GM18507 (cell line): ENCODE results near the gene ORMDL1.

Source experiments
- DNase-seq: peaks from one replicate; pipeline ENCODE4 v3.0.0; 2011; ENCODE audit warnings: low read depth; ENCODE audit not compliant: insufficient read length; ENCODE audit errors: extremely low spot score
- FAIRE-seq: peaks from 2 replicates; lab custom pipeline; 2011; peaks lifted over from hg19 to GRCh38; lab: Jason Lieb, UNC

ORMDL1 gene

DNA sequence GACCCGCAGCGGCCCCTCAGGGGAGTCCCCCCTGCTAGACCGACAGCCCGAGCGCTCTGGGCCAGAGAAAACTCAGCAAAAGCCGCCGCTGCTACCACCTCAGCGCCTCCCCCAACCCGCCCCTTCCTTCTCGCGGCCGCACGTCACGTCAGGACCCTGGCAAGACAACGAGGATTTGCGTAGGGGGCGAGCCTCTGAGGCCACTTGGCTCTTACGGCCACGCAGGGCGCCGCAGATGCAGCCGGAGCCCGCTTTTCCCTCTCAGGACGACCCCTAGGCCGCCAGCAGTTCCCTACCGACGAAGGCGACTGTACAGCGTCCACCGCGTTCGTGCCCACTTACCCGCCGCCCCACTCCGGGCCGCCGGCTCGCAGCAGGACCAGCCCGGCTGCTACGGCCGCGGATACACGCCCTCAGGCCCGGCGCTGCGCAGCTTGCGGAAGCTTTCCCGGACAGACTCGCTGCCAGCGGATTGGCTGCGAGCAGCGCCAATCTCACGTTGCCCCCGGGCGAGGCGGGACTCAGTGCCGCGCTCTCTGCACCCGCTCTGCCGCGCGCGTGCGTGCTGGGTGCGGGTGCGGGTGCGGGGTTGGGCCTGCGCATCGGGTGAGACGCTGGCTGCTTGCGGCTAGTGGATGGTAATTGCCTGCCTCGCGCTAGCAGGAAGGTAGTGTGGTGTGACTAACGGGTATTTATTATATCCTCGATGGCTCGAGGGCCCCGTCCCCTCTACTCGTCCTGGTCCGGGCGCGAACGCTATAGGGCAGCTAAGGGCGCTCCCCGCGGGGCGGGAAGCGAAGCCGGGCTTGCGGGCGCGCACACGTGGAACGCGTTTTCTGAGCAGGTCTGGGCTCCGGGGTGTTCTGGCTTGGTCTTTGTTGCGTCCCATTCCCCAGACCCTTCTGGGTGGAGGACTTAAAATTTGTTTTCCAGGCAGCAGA, at the start of gene ORMDL1, which contains the start of gene PMS1:
Gene ORMDL1 (minus strand): TSS at position 413 of the 941 bp plus-strand sequence. CDS start 1,744 bp downstream, outside the sequence.
Gene PMS1 (plus strand): TSS at position 524 of the 941 bp plus-strand sequence. CDS start 7,360 bp downstream, outside the sequence.
- FAIRE-seq (peak; percentile 95), DNase-seq (peak; percentile 86)

- FAIRE-seq = no peak
- DNase-seq = no peak
Measured at GRCh38 chr2:189830510-189830909, 46.4 kb upstream of the ORMDL1 start.

- no peak for FAIRE-seq
- no peak for DNase-seq
Measured at GRCh38 chr2:189829102-189829833, 45.1 kb upstream of the ORMDL1 start.

- FAIRE-seq (no peak), DNase-seq (no peak)
Measured at GRCh38 chr2:189826039-189826438, 41.9 kb upstream of the ORMDL1 start.

DNA sequence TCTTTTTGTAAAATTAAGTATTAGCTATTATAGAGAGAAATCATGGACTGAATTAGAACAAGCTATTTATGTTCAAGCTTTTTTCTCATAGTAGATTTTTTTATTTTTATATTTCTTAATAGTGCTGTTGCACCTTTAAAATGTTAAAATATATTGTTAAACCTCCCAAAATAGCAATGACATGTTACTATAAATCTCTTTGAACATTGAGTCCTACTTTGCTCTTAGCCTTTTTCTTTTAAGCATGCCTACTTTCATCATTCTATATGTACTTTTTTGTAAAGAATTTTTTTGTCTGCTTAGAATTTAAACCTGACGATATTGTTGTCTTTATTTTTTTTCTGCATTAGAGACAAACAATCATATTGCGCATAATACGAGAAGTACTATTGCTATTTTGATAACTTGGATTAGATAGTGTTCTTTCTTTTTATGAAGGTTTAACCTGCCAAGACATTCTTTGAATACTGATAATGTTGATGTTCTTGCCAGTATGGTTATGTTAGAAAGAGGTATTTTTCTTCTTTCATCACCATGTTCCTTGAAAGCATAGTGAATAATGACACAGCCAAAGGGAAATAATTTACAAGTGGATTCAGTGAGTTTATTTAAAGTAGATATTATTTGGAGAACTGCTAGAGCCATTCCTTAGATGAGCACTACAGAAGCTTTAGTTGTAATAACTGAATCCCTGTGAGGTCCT, 40.7 kb upstream of the ORMDL1 start:
- FAIRE-seq = no peak
- no peak for DNase-seq

GRCh38 chr2:189821953-189822748, 38.0 kb upstream of the ORMDL1 start:
- FAIRE-seq (no peak), DNase-seq (no peak)

- FAIRE-seq = no peak
- no peak for DNase-seq
Measured at GRCh38 chr2:189819297-189819704, 35.2 kb upstream of the ORMDL1 start.

GRCh38 chr2:189818249-189819038, 34.3 kb upstream of the ORMDL1 start:
- no peak for FAIRE-seq
- no peak for DNase-seq

DNA sequence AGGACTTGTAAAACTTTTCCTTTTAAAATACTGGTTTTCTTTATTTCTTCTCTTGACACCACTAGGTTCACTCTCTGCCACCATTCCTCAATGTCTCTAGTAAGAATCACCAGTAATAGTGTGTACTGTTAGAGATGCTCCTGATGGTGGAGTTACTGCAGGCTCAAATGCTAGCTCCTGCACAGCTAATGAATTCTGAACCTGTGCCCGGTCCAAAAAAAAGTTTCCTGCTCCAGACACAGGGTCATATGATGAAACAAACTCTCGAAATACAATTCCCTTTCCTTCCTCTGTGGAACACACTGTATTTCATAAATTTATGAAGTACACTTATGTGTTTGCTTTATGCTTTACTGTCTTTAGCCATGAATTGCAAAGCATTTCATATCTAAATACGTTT, 19.3 kb upstream of the ORMDL1 start:
- no peak for FAIRE-seq

DNA sequence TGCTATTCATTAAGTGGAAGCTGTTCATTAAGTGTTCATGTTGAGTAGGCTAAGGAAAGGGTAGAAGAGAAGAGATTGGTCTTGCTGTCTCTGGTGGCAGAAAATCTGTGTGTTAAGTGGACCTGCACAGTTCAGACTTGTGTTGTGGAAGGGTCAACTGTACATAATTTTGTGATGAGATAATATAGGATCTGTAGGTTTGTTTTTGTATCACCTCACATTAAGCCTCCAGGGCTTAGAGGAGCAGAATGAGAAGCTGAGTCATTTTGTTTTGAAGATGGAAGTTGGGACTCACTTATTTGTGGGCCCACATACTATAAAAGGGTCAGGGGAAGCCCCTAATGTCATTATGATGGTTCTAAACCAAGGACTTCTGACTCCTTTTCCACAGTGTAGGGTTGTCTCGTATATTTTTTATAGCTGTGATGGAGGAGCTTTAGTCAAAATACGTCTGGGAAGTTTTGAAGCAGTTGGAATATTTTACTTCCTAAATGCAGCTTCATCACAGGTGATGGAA, 18.3 kb upstream of the ORMDL1 start:
- no peak for FAIRE-seq

More for the DNA sequence above, 19.3 kb upstream of the ORMDL1 start:
- no peak for DNase-seq

DNA sequence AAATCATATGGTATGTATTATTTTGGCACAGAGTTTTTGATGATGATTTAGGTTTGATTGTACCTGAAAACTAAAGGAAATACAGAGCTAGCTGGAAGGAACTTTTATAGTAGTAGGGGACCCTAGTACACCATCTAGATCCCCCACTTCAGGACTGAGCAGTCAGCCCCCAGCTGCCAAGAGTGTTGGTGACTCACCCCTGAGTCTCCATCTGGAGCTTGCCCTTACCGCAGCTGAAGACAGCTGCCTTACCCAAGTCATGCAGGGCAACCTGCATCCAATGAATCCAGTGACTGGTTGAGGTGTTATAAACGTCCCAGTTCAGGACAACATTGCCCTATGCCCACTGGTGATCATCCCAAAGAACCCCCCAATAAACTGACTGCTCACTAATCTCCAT, 15.4 kb upstream of the ORMDL1 start:
- DNase-seq (no peak), FAIRE-seq (no peak)

More for the DNA sequence above, 18.3 kb upstream of the ORMDL1 start:
- DNase-seq = no peak

- DNase-seq = no peak
- FAIRE-seq = peak; percentile 45
Measured at GRCh38 chr2:189799030-189799331, 14.8 kb upstream of the ORMDL1 start.

DNA sequence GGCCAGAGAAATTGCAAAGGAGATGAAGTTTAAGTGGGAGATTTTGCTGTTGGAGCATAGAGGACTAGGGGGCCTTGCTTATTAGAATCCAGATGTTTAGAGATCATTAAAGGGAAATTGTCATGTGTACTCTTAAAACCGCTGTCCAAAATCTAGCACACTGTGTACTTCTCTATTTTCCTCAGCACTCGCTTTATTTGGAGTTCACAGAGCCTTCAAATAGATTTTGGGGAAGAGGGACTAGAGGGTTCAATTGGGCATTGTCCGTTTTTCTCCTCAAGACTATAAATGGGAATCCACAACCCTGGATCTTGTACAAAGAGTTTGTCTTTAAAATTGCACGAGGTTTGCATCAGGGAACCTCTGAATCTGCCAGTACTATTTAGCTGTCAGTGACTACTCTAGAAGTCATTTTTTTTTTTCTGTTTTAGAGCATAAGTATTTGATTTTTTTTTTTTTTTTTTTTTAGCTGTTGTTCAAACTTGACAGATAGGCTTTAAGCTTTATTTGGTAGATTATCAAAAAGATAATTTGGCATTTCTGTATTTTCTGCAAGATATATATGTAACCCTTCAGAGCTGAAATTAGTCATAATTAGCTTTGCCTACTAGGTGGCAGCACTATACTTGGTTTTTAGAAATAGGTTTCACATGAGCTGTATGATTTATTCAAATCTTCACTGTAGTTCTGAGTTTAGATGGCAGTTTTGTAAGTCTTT, 14.3 kb upstream of the ORMDL1 start:
- no peak for DNase-seq
- FAIRE-seq = no peak

DNA sequence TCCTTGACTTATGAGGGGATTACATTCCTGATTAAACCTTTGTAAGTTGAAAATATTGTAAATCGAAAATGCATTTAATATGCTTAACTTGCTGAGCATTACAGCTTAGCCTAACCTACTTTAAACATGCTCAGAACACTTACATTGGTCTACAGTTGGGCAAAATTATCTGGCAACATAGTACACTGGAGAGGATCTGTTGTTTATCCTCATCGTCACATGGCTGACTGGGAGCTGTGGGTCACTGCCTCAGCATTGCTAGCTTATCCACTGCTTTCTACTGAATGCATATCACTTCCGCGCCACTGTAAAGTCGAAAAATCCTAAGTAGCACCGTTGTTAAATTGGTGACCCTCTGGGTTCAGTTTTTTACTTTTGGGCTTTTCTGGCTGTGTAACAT, 13.8 kb upstream of the ORMDL1 start:
- FAIRE-seq (no peak), DNase-seq (no peak)

GRCh38 chr2:189794310-189794709, 10.2 kb upstream of the ORMDL1 start:
- FAIRE-seq = no peak
- DNase-seq = no peak

GRCh38 chr2:189791338-189792042, 7.4 kb upstream of the ORMDL1 start:
- DNase-seq (no peak), FAIRE-seq (peak; percentile 85)

GRCh38 chr2:189783451-189783926, 650 bp downstream of the ORMDL1 start:
- DNase-seq = no peak

More at GRCh38 chr2:189783451-189783926, 650 bp downstream of the ORMDL1 start:
- FAIRE-seq = no peak
